Mucosa of descending colon (tissue), 3 donors: Measurements from ENCODE around the gene NADK. TPM values are rescaled to one million over a fixed set of nuclear protein-coding genes. Genes with fewer than 3 reads are reported as not detected.
"Not testable (repeated sequence)": the region's sequence is repeated elsewhere in the genome, so short reads cannot be mapped to it uniquely, and the experiment has no call there.

Experiments
- ATAC-seq: fragments of 200-7000 bp; cut with Tn5 transposase; one replicate; pipeline ENCODE4 v1.9.1; 2020; ENCODE audit warnings: mild to moderate bottlenecking, moderate library complexity
- DNase-seq, 3 donors: peaks; one replicate each; pipeline ENCODE4 v3.0.0-alpha.2; 2020
- H3K36me3 ChIP-seq: fragments of 200-600 bp; one replicate; pipeline ENCODE4 v1.8.0; 2021; ENCODE audit warnings: low read depth, mild to moderate bottlenecking
- H3K4me1 ChIP-seq: fragments of 200-600 bp; one replicate; pipeline ENCODE4 v1.8.0; 2021; ENCODE audit warnings: low read depth, mild to moderate bottlenecking
- H3K4me3 ChIP-seq: fragments of 200-600 bp; one replicate; pipeline ENCODE4 v1.8.0; 2021; ENCODE audit warnings: mild to moderate bottlenecking
- H3K9me3 ChIP-seq: fragments of 200-600 bp; one replicate; pipeline ENCODE4 v1.8.0; 2021; ENCODE audit warnings: mild to moderate bottlenecking
- CTCF ChIP-seq: fragments of 200-600 bp; IDR thresholded peaks from one replicate; pipeline ENCODE4 v1.8.0; 2022; ENCODE audit warnings: antibody characterized with exemption, mild to moderate bottlenecking
- intact Hi-C, 2 donors: fragments of 100-400 bp; cut with DNase I in 1 of 2; cut with micrococcal nuclease in 1 of 2; formaldehyde crosslinking; loops; one replicate each; pipeline versions ENCODE4 v1.11.0 to v1.11.1; 2022; cut with DNase I, micrococcal nuclease
- total RNA-seq, 3 donors: library from RNA; stranded (reverse); fragmentation: NEBNext Ultra II Directional in 2 of 3; extraction: Animal tissue kit (Norgen Biotek cat#: 25700) in 2 of 3; gene quantifications; one replicate each; pipeline versions ENCODE4 v1.2.1 to v1.2.4, GENCODE V29; 2021 to 2023
- donor health status: DM: no; HTN: no; CAD: no; lungs with moderate emphysema.
- donor health status: DM: no; HTN: no; CAD: no.
- donor health status: DM: no; HTN: yes; CAD: no.

Gene NADK
- total RNA-seq, 3 donors from 2014 or later: 116 to 160 (median 129) TPM

- H3K4me3 ChIP-seq: no peak overlapping the region
- no peaks in the 10 kb centered on the region for H3K9me3 ChIP-seq
- DNase-seq: no peak
- intact Hi-C loops: no loop called here
- H3K36me3 ChIP-seq: peaks cover 3% of the 10 kb centered on the region
- peaks cover 7% of the 10 kb centered on the region for H3K4me1 ChIP-seq
- no peak for ATAC-seq
- TF ChIP-seq CTCF: no peak
These were observed 45.9 kb downstream of the NADK start for GRCh38 chr1:1732381-1732780.

- intact Hi-C loops: no loop called here
- ATAC-seq (no peak), DNase-seq (no peak)
- Histone ChIP-seq H3K36me3 (peaks cover 3% of the 10 kb centered on the region), H3K9me3 (no peaks in the 10 kb centered on the region), H3K4me1 (peaks cover 7% of the 10 kb centered on the region), H3K4me3 (no peak overlapping the region)
- no peak for TF ChIP-seq CTCF
These were observed 47.4 kb downstream of the NADK start for GRCh38 chr1:1730870-1731269.

- H3K9me3 ChIP-seq, H3K4me1 ChIP-seq, ATAC-seq, H3K36me3 ChIP-seq, DNase-seq, intact Hi-C loops, H3K4me3 ChIP-seq: not testable (repeated sequence)
These were observed 48.0 kb downstream of the NADK start for GRCh38 chr1:1730230-1730629.

GRCh38 chr1:1729116-1729816, 49.0 kb downstream of the NADK start:
- H3K4me1 ChIP-seq, H3K9me3 ChIP-seq, ATAC-seq, H3K36me3 ChIP-seq, H3K4me3 ChIP-seq, DNase-seq, intact Hi-C loops: not testable (repeated sequence)

- intact Hi-C loops: not testable (repeated sequence)
These were observed 49.8 kb downstream of the NADK start for GRCh38 chr1:1728308-1729005.

GRCh38 chr1:1727131-1727651, 51.1 kb downstream of the NADK start:
- H3K9me3 ChIP-seq, intact Hi-C loops, H3K4me1 ChIP-seq, DNase-seq, H3K4me3 ChIP-seq, H3K36me3 ChIP-seq, ATAC-seq: not testable (repeated sequence)

More at GRCh38 chr1:1728308-1729005, 49.8 kb downstream of the NADK start:
- not testable (repeated sequence) for H3K9me3 ChIP-seq, DNase-seq, H3K4me3 ChIP-seq, H3K36me3 ChIP-seq, H3K4me1 ChIP-seq
- ATAC-seq: peak; percentile 34

GRCh38 chr1:1726088-1726487, 52.2 kb downstream of the NADK start:
- ATAC-seq, H3K4me1 ChIP-seq, H3K9me3 ChIP-seq, H3K36me3 ChIP-seq, H3K4me3 ChIP-seq, intact Hi-C loops: not testable (repeated sequence)
- peak in 1 of 3 donors; percentile 48 for DNase-seq
